Activated CD4-positive, CD25-positive, alpha-beta regulatory T cell (primary cell): ENCODE data around the gene COL23A1.

Experiments used
- DNase-seq, 4 experiments: peaks; one replicate each; lab custom pipeline; 2025; lab: John Stamatoyannopoulos, UW

The COL23A1 gene

DNA sequence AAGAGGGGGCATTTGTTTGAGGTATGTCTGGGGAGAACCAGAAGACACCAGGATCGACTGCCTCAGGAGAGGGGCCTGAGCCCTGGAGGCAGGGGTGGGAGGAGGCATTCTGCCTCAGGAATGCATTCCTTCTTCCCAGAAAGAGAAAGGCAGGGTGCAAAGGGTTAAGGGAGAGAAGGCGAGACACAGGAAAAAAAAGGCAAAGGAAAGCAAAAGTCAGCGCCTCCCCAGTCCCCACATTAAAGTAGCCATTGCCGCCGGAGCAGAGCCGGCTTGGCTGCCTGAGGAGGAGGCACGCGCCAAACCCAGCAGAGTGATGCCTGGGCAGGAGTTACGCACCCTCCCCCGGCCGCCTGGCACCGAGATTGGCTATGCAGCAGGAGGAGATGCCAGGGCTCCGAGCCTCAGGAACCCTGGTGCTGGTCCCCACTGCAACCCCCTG lies 233.7 kb downstream of the COL23A1 start:
- DNase-seq: no peak

DNA sequence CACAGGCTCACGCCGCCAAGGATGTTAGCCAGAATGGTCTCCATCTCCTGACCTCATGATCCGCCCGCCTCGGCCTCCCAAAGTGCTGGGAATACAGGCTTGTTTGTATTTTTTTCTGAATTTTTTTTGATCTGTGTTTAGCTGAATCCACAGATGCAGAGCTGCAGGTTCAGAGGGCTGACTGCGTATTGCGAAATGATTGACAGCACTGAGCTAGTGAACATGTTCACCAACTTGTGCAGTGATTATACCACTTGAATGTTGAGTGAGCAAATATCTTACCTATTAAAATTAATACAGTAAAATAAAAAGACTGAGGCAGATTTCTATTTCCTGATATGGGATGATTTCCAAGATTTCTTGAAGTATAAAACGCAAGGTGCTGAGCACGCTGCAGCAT lies 234.5 kb downstream of the COL23A1 start:
- DNase-seq: no peak

DNA sequence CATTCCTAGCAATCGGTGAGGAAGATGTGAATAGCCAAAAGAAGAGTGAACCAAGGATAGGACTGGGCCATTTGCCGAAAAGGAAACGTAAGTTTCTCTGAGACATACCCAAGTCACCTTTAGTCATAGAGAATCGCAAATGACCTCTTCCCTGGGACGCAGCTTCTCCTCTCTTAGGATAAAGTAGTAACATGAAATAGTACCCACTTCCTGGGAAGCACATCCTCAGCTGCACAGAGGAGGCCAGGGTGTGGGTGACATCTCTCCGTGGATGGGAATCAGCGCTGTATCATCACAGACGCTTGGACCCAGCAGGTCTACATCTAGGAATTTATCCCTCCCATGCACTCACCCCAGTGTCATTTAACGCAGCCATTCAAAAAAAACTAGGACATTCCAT lies 236.7 kb downstream of the COL23A1 start:
- no peak for DNase-seq

DNA sequence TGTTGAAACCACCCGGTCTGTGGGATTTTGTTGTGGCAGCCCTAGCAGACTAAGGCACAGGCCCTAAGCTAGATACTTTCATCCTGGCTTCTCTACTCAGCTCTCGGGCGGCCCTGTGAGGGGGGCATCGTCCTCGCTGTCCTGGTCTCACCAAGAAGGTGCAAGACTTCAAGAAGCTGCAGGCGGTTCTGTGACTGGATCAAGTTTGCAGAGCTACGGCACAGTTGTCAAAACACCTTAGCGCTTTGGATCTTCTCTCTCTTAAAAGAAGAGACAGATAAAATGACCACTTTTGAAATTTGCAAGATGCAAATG lies 238.2 kb downstream of the COL23A1 start:
- no peak for DNase-seq

DNA sequence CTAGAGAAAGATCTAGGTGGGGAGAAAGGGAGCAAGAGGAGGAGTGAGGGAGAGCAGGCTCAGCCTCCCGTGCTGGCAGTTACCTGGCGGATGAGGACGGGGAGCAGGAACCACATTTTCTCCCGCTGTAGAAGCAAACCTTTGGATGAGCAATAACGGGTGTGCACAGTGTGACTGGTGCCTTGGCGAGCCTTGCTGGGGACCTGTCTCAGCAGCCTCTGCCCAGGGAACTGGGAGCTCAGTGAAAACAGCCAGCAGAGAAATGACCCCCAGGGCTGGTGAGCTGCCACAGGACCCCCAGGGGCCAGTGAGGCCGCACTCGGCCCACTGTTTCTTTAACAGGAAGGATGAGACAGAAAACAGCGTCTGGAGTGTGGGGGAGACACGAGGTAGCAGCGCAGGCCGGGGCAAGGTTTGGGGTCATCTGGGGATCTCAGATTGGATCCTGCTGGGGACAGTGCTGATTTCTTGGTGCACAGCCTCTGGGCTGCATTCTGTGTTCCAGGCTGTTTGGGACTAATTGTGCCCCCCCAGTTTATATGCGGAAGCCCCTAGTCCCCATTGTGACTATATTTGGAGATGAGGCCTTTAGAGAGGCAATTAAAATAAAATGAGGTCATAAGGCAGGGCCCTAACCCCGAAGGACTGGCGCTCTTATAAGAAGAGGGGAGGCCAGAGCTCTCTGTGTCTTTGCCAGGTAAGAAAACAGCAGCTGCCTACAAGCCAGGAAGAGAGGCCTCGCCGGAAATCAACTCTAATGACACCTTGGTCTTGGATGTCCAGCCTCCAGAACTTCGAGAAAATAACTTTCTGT lies 238.8 kb downstream of the COL23A1 start:
- DNase-seq: no peak

DNA sequence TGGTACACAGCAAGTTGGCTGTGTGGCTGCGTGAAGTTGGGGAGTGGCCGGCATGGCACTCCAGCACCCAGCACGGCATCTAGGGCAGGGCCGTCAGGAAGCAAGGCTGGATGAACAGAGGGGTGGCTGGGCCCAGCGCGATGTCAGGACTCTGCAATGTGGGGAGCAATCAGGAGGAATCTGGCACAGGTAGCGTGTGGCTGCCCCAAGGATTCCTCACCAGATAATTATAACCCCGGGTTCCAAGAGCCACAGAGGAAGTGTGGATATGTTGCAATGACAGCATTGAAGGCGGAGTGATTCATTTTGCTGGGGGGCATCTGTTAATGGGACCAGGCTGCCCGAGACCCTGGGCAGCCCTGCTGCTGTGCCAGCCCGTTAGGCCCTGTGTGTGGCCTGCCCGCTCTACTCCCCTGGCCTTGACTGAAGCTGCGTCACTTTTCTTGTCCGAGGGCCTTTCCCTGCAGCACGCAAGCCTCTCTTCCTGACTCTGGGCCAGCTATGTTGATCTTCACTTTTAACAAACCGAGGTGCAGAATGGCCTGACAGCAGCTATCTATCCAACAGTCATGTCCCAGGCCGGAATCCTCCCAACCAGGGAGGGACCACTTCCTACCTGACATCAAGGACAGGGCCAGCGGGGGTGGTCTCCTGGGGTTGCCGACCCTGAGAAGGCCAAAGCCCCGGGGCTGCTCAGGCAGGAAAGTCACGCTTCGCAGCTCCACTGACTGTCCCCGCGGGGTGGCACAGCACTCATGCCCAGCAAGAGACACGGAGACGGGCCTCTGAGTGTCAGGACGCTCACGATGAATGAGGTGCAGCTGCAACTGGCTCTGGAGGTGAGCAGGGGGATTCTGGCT lies 239.6 kb downstream of the COL23A1 start:
- DNase-seq: no peak

DNA sequence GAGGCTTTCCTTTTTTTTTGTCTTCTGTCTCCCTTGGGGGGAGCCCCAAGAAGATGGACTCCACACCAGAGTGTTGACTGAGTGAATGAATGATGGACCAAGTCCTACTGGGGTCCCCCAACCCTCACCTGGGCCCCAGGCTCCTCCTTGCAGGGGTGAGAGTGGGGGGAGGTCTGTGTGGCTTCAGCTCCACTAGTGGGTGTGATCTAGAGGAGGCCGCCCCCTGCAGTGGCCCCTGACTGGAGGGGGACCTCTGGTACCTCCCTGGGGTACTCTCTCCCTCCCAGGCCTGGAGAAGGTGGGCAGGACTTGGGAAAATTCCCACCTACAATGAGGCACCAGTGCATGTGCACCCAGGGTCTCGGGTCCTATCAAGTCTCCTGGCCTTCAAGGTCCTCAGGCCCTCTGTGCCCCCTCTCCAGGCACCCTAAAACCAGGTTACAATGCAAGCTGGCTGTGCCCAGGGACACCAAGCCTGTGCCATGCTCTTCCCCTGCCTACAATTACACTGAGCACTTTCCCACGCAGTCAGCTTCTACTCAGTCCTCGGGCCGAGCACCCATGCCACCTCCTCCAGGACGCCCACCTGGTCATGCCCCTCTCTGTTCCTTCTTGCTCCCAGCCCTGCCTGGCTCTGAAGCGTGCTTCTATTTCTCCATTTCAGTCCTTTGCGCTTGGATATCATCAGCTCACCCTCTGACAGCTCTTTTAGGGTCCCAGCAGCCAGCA lies 240.4 kb downstream of the COL23A1 start:
- DNase-seq: no peak

- DNase-seq: no peak
Measured at GRCh38 chr5:178349075-178349511, 241.1 kb downstream of the COL23A1 start.

DNA sequence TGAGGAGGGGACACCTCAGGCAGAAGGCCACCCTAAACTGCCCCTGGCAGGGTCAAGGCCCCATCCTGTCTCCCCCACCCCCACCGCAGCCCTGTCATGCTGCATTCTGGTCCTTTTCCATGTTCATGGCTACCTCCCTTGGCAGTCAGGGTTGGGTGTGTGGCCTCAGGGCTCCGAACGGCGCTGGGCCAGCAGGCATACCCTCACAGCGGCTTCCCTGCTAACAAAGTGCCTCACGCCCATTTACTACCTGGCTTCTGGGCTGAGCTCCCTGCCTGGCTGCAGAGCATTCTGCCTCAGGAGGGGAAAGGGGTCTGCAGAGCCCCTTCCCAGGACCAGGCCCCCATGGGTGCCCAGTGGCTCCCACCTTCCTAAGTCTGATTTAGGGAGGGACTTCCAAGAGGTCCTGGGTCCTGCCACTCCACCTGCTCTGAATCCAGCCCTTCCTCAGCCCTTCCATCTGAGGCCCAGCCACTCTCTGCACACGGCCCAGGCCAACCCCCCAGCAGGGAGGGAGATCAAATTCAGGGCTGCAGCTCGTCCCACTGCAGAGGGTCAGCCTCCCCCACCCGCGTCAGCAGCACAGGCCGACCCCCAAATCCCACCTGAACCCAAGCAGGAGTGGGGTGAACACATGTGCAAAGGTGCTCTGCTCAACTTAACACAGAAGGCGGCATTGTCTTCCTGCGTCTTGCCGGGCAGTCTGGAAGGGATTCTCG lies 241.7 kb downstream of the COL23A1 start:
- no peak for DNase-seq

DNA sequence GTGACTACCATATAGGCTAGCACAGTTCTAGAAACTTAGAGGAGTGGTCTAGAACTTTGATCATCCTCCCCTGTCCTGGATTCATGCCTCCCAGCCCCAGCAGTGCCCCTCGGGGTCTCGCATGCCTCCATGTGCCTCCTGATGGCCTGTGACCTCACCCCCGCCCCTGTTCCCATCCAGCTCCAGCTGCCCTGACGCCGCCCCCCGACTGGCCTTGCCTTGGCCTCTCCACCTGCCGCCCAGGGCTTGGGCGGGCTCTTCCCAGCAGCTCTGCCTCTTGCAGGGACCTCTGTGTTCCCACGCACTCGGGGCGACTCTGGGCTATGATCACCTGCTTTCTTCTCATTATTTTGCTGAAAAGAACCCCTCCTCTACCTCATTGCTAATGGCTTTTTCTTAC lies 242.2 kb downstream of the COL23A1 start:
- DNase-seq: no peak

DNA sequence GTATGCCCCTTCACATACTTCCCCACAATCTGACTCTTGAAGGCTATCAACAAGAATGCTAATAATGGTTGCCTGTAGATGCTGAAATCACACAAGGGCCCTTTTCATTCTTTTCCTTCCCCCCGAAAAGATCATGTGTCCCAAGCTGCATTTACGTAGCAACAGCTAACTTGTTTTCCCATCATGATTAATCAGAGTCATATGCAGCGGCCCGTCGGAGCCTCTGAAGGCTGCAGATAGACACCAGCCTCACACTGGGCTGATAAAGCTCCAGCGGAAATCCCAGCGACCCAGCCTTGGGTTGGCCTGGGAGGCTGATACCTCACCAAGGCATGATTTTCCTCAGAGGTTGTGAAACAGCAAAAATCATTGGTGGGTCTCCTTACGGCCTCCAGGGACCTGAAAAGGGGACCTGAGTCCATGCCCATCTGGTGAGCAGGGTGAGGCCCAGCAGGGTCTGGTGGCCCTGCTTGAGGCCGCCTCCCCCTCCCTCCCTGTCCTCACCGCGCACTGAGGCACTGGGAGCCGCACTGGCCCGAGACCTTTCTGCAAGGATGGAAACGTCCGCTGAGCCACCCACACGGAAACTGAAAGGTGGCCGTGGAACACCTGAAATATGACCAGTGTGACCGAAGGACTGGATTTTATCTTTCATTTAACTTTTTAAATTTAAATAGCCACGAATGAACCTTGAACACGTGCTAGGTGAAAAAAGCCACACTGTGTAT lies 243.4 kb downstream of the COL23A1 start:
- DNase-seq: no peak

GRCh38 chr5:178343306-178343705 lies 246.9 kb downstream of the COL23A1 start:
- no peak for DNase-seq

DNA sequence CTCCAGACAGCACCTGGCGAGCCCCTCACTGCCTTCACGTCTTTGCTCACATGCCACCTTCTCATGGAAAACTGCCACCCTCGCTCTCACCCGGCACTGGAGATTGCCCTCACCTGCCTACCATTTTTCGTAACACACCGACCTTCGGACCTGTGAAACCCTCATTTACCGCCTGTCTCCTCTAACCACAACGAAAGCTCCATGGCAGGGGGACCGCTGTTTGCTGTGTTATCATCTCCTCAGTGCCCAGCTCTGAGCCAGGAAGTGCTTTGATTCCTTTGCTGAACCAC lies 248.4 kb downstream of the COL23A1 start:
- no peak for DNase-seq

DNA sequence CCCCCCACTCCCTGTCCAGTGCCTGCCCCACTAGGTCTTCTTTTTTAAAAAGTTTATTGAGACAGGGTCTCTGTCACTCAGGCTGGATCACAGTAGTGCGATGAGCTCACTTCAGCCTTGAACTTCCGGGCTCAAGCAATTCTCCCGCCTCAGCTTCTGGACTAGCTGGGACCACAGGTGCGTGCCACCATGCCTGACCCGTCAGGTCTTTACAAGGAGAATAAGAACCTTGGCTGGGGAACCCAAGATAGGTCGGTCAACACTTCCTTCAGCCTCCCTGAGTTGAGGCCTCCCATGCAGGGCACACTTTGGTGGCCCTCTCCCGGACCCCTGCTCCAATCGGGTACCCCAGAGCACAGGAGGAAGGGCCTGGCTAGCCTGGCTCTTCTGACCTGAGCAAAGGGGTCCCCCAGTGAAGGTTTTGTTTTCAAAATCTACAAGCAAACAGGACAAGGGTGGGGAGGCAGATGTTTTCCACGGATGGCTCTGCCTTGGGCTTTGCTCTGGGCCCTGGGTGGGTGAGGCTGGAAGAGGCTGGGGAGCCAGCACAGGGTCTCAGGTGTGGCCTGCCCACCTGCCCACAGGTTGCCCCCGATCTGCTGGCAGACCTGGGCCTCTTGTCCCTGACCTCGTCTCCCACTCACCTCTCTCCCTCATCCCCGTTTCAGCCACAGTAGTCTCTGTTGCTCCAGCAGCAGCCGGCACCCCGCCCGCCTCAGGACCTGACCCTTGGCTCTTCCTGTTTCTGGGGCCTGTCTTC lies 248.9 kb downstream of the COL23A1 start:
- no peak for DNase-seq

GRCh38 chr5:178340637-178341036 lies 249.6 kb downstream of the COL23A1 start:
- DNase-seq: no peak

- no peak for DNase-seq
Measured at GRCh38 chr5:178340187-178340586, 250.0 kb downstream of the COL23A1 start.

DNA sequence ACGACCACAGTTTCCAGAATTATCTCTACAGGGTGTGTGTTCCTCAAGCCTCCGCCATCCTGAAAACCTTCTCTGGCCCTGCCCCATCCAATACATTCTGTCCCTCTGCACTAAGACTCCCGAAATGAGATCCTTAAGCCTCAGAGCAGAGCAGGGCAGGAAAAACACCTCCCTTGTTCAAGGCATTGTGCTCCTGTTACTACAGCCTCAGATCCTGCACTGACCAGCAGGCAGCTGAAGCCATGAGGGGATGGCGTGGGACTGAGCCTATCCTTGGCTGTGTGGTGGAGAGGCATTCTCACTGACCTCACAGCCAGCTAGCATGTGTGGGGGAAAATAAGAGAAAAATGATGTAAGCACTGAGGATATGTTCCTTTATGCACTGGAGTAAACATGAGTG lies 250.9 kb downstream of the COL23A1 start:
- no peak for DNase-seq

GRCh38 chr5:178338750-178339144 lies 251.4 kb downstream of the COL23A1 start:
- no peak for DNase-seq

DNA sequence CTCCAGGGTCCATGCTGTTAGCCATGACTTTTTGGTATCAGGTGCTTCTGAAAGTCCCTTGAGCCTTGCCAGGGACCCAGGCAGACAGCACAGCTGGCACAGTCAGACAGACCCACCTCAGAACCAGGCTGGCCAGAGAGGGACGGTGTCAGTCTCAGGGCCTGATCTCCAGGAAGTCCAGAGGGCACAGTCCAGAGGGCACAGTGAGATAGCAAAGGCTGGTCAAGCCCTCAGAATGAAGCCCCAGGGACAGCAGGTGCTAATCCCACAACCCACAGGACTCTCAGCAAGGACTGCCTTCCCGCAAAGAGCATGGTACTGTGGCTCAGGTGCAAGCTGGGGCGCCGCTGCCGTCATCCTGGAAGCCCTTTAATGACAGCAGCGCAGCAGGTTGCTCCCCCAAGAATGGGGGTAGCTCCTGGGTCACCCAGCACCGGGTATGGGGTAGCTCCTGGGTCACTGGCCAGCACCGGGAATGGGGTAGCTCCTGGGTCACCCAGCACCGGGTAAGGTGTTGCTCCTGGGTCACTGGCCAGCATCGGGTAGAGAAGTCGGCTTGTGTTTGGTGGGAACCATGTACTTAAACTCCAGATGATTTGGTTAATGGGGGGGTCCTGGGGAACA lies 252.0 kb downstream of the COL23A1 start:
- no peak for DNase-seq

GRCh38 chr5:178337334-178337741 lies 252.9 kb downstream of the COL23A1 start:
- DNase-seq: no peak
